Karpas-422 (cell line): ENCODE measurements around the gene TEKT5. TPM values are rescaled to one million over a fixed set of nuclear protein-coding genes. Genes with fewer than 3 reads are reported as not detected.

Experiments
- DNase-seq: peaks from one replicate; pipeline ENCODE4 v3.0.0-alpha.2; 2015
- H2AFZ ChIP-seq: fragments of 200-600 bp; sonication (generic); 2 replicates; pipeline ENCODE4 v1.6.1; 2014; ENCODE audit warnings: antibody characterized with exemption, low read length, mixed read lengths
- H3K27ac ChIP-seq: fragments of 200-600 bp; sonication (generic); 2 replicates; pipeline ENCODE4 v1.5.1; 2014; ENCODE audit warnings: mild to moderate bottlenecking, low read length, moderate library complexity
- H3K27me3 ChIP-seq: fragments of 200-600 bp; sonication (generic); 2 replicates; pipeline ENCODE4 v1.6.1; 2014; ENCODE audit warnings: low read length, mixed read lengths
- H3K36me3 ChIP-seq: fragments of 200-600 bp; sonication (generic); 2 replicates; pipeline ENCODE4 v1.6.1; 2014; ENCODE audit warnings: low read length, mixed read lengths; ENCODE audit not compliant: insufficient read depth
- H3K4me1 ChIP-seq: fragments of 200-600 bp; sonication (generic); 2 replicates; pipeline ENCODE4 v1.6.1; 2014; ENCODE audit warnings: mild to moderate bottlenecking, low read length, mixed read lengths
- H3K4me2 ChIP-seq: fragments of 200-600 bp; sonication (generic); 2 replicates; pipeline ENCODE4 v1.6.1; 2014; ENCODE audit warnings: low read length, low read depth, mild to moderate bottlenecking; ENCODE audit not compliant: poor library complexity, severe bottlenecking
- H3K4me3 ChIP-seq: fragments of 200-600 bp; sonication (generic); 2 replicates; pipeline ENCODE4 v1.5.1; 2014; ENCODE audit warnings: mild to moderate bottlenecking, antibody characterized with exemption, low read length, mixed read lengths
- H3K79me2 ChIP-seq: fragments of 200-600 bp; sonication (generic); 2 replicates; pipeline ENCODE4 v1.6.1; 2014; ENCODE audit warnings: mild to moderate bottlenecking, low read length, mixed read lengths
- H3K9ac ChIP-seq: fragments of 200-600 bp; sonication (generic); 2 replicates; pipeline ENCODE4 v1.6.0; 2014; ENCODE audit warnings: low read length
- H3K9me2 ChIP-seq: fragments of 200-600 bp; sonication (generic), shearing (Covaris generic); replicated peaks from 2 replicates; pipeline ENCODE4 v1.6.0; 2014; ENCODE audit warnings: mild to moderate bottlenecking, low read length, moderate library complexity; ENCODE audit not compliant: insufficient read depth
- H3K9me3 ChIP-seq: fragments of 300-700, 200-600 bp; sonication (generic); 2 replicates; pipeline ENCODE4 v1.6.1; 2014; ENCODE audit warnings: low read length, mixed read lengths
- H4K20me1 ChIP-seq: fragments of 200-600 bp; sonication (generic); 2 replicates; pipeline ENCODE4 v1.6.1; 2014; ENCODE audit warnings: mild to moderate bottlenecking, antibody characterized with exemption, low read length, low read depth; ENCODE audit not compliant: insufficient read depth
- small RNA-seq: library from RNA; depleted of rRNA; stranded (forward); fragments of <200 nt; gene quantifications from one replicate; pipeline ENCODE3, GENCODE V24; 2014
- total RNA-seq: library from RNA; depleted of rRNA; stranded (reverse); fragments of >200 nt; shearing (Covaris generic); gene quantifications from 2 replicates; pipeline ENCODE4 v1.2.3, GENCODE V29; 2014; ENCODE audit warnings: low replicate concordance; rRNA removed

Gene TEKT5
- total RNA-seq, 1 experiment from 2014 or later, result 2.6 TPM

DNA sequence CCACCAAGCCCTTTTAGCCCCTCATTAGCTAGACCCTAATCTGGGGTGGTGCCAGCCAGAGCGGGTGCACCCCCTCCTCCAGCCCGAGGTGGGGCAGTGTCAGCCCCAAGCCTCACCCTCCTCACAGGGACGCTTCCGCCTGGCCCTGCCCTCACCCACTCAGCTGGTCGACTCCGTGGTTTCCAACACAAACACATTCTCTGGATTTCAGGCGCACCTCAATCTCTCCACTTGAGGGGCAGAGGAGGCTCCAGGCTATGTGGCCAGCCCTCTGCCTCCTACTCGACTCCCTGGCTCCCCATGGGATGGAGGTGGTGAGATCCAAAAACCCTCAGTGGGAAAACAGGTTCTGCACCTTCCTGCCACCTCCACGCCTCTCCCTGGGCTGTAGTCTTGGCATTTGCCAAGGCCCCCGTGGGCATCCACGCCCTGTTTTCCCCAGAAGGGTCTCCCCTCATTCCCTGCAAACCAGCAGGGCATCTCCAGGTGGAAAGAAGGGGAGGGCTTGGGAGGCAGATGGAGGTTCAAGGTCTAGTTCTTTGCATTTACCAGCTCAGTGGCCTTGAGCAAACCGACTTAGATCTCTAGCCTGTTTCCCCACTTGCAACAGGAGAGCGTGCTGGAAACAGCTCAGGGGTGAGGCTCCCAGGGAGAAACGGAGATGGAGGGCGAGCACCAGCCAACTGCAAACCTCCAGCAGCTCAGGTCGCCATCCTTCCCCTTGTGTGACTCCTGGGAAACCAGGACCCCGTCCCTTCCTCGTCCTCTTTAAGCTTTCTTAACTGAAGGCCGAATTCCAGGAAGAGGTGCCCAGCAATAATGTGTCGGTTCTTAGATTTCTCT lies 116.0 kb downstream of the TEKT5 start:
- H3K9me3 ChIP-seq, result no peaks in the 10 kb centered on the region
- no peak overlapping the region for H3K4me2 ChIP-seq
- H4K20me1 ChIP-seq, result no peaks in the 10 kb centered on the region
- no peaks in the 10 kb centered on the region for H3K79me2 ChIP-seq
- H3K27ac ChIP-seq, result no peak overlapping the region
- no peaks in the 10 kb centered on the region for H3K9me2 ChIP-seq
- H3K9ac ChIP-seq, result no peak overlapping the region
- H3K4me3 ChIP-seq, result no peak overlapping the region
- no peaks in the 10 kb centered on the region for H3K36me3 ChIP-seq
- H3K4me1 ChIP-seq, result peaks cover 8% of the 10 kb centered on the region
- no peaks in the 10 kb centered on the region for H3K27me3 ChIP-seq
- no peak overlapping the region for H2AFZ ChIP-seq
- no peak for DNase-seq

Small RNA genes within 50 kb of the gene (small RNA-seq; reads per million reads assigned to genes)
- gene MTND4LP24 (not detected), gene MTND6P33 (not detected)

Other genes starting within 250 kb of the TEKT5 start
- gene EMP2, start 114.3 kb downstream of the TEKT5 start, total RNA-seq, result not detected in 2 replicates
- 17.7 and 23.1 TPM in 2 replicates for gene NUBP1, start 48.9 kb upstream of the TEKT5 start, total RNA-seq
- not detected in 2 replicates for gene TVP23A, start 123.9 kb upstream of the TEKT5 start, total RNA-seq
- gene CIITA, start 182.3 kb upstream of the TEKT5 start, total RNA-seq, result 66.2 and 96.5 TPM in 2 replicates
- gene DEXI, start 247.5 kb upstream of the TEKT5 start, total RNA-seq, result 40.7 and 59.7 TPM in 2 replicates
- gene CLEC16A, start 249.6 kb upstream of the TEKT5 start, total RNA-seq, result 14.4 and 17.4 TPM in 2 replicates